Thyroid gland (tissue), 4 donors: ENCODE data around the gene NOS1AP.

Experiments
- CTCF ChIP-seq, 6 experiments: fragments of 200-600 bp in 3 of 6; fragments of 450-650 bp in 3 of 6; sonication (generic) in 3 of 6; IDR thresholded peaks; one replicate each; pipeline ENCODE4 v1.5.1; 2016 to 2019; ENCODE audit warnings: antibody characterized with exemption in 6 of 6, mild to moderate bottlenecking in 2 of 6, inconsistent platforms in 1 of 6, moderate library complexity in 1 of 6
- POLR2A ChIP-seq, 2 donors: fragments of 450-650 bp; IDR thresholded peaks; one replicate each; pipeline ENCODE4 v1.6.1; 2017; ENCODE audit warnings: antibody characterized with exemption in 2 of 2, mild to moderate bottlenecking in 2 of 2, moderate library complexity in 1 of 2

- no peak for TF ChIP-seq CTCF (IDR thresholded peaks at IDR 0.05)
- TF ChIP-seq POLR2A (IDR thresholded peaks at IDR 0.05): no peak
Observed at GRCh38 chr1:162370161-162370560, 300.7 kb downstream of the NOS1AP start.
